GM10266 (cell line): ENCODE results near the gene GLRX3.

Experiments used
- DNase-seq: peaks from one replicate; pipeline ENCODE4 v3.0.0; 2012; ENCODE audit errors: extremely low spot score
- TF ChIP-seq, protein P1 (sequence below): IDR thresholded peaks from 2 replicates; pipeline ENCODE4 v1.5.1; 2012; ENCODE audit warnings: mild to moderate bottlenecking, low read depth; ENCODE audit not compliant: control insufficient read depth, insufficient read depth; ENCODE audit errors: missing control alignments

Gene GLRX3

DNA sequence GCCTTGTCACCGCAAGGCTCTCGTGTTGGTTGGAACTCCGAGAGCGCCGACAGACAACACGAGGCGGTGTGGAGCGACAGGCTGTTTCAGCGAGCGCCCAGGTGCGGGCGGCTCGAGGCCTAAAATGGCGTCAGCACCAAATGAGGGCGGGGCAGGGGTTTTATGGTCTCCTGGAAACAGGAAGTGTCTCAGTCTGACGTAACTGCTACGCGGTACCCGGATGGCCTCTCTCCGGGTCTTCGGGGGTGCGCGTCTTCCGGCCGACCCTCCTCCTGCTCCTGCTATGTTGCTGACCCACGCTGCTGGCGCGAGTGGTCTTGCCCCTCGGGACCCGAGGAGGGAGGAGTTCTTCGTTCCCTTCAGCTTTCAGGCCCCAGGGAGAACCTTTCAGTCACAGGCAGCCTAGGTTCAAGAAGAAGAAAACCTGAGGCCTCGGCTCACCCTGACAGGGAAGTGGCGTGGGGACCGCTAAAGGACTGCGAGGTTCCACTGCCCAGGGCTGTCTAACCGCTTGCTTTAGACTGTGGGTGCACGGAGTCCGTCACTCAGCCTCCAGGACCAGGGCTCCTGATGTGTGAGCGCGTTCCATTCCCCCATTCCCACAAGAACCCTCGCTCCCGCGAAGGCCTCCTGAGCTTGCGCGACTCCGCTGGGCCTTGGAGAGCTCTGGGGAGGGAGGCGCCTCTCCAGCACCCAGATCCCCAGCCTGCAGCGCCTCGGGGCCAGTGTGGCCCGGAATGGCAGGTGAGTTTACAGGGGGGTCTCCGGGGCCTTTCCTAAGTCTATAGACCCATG, 77.3 kb downstream of the GLRX3 start:
- no peak for DNase-seq
- TF ChIP-seq, protein P1, sequence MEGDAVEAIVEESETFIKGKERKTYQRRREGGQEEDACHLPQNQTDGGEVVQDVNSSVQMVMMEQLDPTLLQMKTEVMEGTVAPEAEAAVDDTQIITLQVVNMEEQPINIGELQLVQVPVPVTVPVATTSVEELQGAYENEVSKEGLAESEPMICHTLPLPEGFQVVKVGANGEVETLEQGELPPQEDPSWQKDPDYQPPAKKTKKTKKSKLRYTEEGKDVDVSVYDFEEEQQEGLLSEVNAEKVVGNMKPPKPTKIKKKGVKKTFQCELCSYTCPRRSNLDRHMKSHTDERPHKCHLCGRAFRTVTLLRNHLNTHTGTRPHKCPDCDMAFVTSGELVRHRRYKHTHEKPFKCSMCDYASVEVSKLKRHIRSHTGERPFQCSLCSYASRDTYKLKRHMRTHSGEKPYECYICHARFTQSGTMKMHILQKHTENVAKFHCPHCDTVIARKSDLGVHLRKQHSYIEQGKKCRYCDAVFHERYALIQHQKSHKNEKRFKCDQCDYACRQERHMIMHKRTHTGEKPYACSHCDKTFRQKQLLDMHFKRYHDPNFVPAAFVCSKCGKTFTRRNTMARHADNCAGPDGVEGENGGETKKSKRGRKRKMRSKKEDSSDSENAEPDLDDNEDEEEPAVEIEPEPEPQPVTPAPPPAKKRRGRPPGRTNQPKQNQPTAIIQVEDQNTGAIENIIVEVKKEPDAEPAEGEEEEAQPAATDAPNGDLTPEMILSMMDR: no peak

DNA sequence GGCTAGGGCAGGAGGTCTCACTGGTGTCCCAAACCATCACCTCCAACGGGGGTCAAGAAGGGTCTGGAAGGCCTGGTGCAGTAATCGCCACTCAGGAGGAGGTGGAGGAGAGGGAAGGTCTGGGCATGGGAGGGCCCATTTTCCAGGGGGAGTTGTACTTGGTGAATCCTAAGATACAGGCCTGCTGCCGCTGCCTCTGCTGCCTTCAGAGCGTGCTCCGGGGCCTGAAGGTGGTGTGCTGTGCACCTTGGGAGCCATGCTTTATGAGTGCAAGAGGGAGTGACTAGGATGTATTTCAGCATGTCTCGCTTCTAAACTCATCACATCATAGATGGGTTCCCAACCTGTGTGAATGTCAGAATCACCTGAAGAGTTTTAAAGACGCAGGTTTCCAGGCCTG, 78.2 kb downstream of the GLRX3 start:
- TF ChIP-seq, protein P1: no peak
- DNase-seq: no peak

DNA sequence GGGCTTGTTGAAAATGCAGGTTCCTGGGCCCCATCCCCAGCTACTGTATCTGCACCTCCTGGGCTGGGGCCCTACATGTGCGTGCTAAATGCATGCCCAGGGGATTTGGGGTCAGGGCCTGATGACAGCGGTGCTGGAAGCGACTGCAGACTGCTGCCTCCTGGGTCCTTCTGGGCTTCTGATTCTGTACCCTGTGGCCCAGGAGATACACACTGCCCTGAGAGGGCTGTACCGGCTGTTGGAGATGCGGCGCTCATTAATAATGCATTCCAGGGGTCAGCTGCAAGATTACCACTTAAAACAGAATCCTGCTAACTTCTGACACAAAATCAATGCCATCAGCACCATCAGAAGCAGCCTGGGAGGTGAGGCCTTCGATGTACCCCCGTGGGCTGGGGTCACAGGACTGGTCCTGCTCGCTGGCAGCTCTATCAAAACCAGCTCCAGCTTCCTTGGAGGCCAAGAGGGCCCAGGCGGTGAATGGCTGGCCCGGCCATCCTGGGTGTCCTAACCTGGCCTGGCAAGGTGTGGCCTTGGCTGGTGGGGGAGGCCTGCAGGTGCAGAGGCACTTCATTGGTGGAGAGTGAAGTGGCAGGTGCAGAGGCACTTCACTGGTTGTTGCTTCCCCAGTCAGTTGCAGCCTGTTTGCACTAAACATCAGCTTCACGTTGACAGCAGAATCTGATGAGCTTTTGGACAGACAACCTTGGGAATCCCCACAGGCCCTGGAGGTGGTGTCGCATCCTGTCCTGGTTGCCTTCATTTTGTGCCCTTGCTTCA, 79.2 kb downstream of the GLRX3 start:
- TF ChIP-seq, protein P1: no peak
- DNase-seq: no peak

DNA sequence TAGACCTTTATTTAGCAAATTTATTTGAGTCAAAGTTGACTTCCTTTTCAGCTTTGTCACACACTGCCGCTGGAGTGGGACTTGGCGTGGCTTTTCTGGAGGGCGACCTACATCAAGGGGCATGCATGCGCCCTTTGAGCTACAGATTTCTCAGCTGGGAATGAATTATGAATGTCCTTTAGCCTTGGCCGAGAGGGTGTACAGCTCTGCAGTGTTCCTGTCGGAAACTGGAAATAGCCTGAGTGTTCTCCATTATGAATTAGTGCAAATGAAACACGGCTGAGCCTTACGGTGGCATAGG, 79.7 kb downstream of the GLRX3 start:
- no peak for DNase-seq
- TF ChIP-seq, protein P1: no peak

DNA sequence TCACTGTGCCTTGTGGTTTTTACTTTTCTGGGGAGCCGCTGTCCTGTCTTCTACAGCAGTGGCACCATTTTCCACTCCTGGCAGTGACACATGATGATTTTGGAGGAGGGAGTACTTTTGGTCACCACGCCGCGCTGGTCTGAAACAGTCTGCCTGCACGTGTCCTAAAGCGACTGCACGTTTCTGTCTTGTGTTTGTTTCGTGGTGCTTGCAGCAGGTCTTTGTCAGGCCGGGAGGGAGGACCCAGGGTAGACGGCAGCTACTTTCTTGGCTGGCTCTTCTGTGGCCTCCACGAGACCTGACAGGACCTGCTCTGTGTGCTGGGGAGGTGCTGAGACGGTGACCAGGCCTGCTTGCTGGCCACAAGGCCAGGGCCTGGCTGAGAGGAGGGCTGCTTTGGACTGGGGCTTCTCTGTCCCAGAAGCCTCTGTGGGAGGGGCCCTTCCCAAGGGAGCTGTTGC, 82.0 kb downstream of the GLRX3 start:
- TF ChIP-seq, protein P1: no peak

DNA sequence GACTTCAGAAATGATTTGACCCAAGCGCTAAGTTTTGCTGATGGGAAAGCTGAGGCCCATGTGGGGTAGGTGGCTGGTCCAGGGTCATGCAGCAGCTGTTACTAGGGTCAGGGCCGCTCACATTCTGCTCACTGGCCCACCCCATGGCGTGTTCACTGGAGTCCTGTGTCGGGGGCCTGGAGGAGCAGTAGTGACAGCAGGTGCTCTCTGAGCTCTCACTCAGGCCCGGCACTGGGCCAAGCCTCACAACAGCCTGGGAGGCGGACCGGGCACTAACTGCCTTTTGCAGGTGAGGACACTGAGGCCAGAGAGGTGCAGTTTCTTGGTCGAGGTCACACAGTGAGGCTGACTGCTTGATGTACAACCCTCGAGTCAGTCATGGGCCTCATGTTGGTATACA, 82.7 kb downstream of the GLRX3 start:
- DNase-seq: no peak
- TF ChIP-seq, protein P1: no peak

More for the DNA sequence above, 82.0 kb downstream of the GLRX3 start:
- DNase-seq: no peak
